Liver (tissue), 9 donors: ENCODE data around the gene SALL1. TPM values are rescaled to one million over a fixed set of nuclear protein-coding genes. Genes with fewer than 3 reads are reported as not detected.

Experiments used
- DNase-seq: peaks from one replicate; pipeline ENCODE4 v3.0.0-alpha.2; 2017; ENCODE audit warnings: low spot score
- H3K27ac ChIP-seq, 2 donors: one replicate each; pipeline ENCODE4 v1.7.0; 2013; ENCODE audit warnings: inconsistent platforms in 2 of 2, low read length in 2 of 2, control low read depth in 1 of 2, low read depth in 1 of 2, mild to moderate bottlenecking in 1 of 2
- H3K27me3 ChIP-seq, 4 donors: one replicate each; pipeline versions ENCODE4 v1.6.1 to v1.7.0; 2013; ENCODE audit warnings: low read length in 3 of 4, inconsistent platforms in 1 of 4, mild to moderate bottlenecking in 1 of 4, moderate library complexity in 1 of 4; ENCODE audit not compliant: control insufficient read depth in 4 of 4, insufficient read depth in 4 of 4
- H3K36me3 ChIP-seq, 4 donors: one replicate each; pipeline versions ENCODE4 v1.6.1 to v1.7.0; 2013; ENCODE audit warnings: low read length in 3 of 4, mild to moderate bottlenecking in 3 of 4, low read depth in 1 of 4, moderate library complexity in 1 of 4; ENCODE audit not compliant: control insufficient read depth in 4 of 4, insufficient read depth in 3 of 4
- H3K4me1 ChIP-seq, 4 donors: one replicate each; pipeline versions ENCODE4 v1.6.1 to v1.7.0; 2013; ENCODE audit warnings: low read length in 3 of 4, mild to moderate bottlenecking in 3 of 4, moderate library complexity in 1 of 4; ENCODE audit not compliant: control insufficient read depth in 4 of 4, insufficient read depth in 4 of 4
- H3K4me3 ChIP-seq, 3 donors: one replicate each; pipeline versions ENCODE4 v1.6.1 to v1.7.0; 2013; ENCODE audit warnings: low read length in 3 of 3, control low read depth in 1 of 3, low read depth in 1 of 3, mild to moderate bottlenecking in 1 of 3
- H3K9ac ChIP-seq, 2 donors: one replicate each; pipeline ENCODE4 v1.7.0; 2013; ENCODE audit warnings: low read length in 2 of 2, mild to moderate bottlenecking in 2 of 2, moderate library complexity in 2 of 2, control low read depth in 1 of 2, low read depth in 1 of 2
- H3K9me3 ChIP-seq, 4 donors: one replicate each; pipeline versions ENCODE4 v1.6.1 to v1.7.0; 2013; ENCODE audit warnings: low read length in 3 of 4; ENCODE audit not compliant: control insufficient read depth in 4 of 4
- ATF3 ChIP-seq: IDR thresholded peaks from 2 replicates; pipeline ENCODE4 v1.6.1; 2016; ENCODE audit warnings: antibody characterized with exemption
- CTCF ChIP-seq: fragments of 150-350 bp; IDR thresholded peaks from 2 replicates; pipeline ENCODE4 v1.5.1; 2017; ENCODE audit warnings: improper control_type of control experiment, low read depth, low read length; ENCODE audit not compliant: missing input control
- EGR1 ChIP-seq, 2 donors: IDR thresholded peaks; 2 replicates each; pipeline ENCODE4 v1.6.1; 2016 to 2018; ENCODE audit warnings: antibody characterized with exemption in 2 of 2, low read depth in 2 of 2
- FOXA1 ChIP-seq: IDR thresholded peaks from 2 replicates; pipeline ENCODE4 v1.6.1; 2016; ENCODE audit warnings: antibody characterized with exemption
- FOXA2 ChIP-seq: IDR thresholded peaks from 2 replicates; pipeline ENCODE4 v1.6.1; 2016; ENCODE audit warnings: antibody characterized with exemption
- GABPA ChIP-seq, 2 donors: IDR thresholded peaks in 1 of 2; conservative IDR thresholded peaks in 1 of 2; 2 replicates each; pipeline ENCODE4 v1.6.1; 2016; ENCODE audit warnings: antibody characterized with exemption in 2 of 2, mild to moderate bottlenecking in 1 of 2, moderate library complexity in 1 of 2
- HNF4A ChIP-seq, 2 donors: conservative IDR thresholded peaks; 2 replicates each; pipeline ENCODE4 v1.6.1; 2016; ENCODE audit warnings: antibody characterized with exemption in 2 of 2, mild to moderate bottlenecking in 2 of 2
- HNF4G ChIP-seq: IDR thresholded peaks from 2 replicates; pipeline ENCODE4 v1.6.1; 2016; ENCODE audit warnings: antibody characterized with exemption
- JUND ChIP-seq, 2 donors: IDR thresholded peaks; 2 replicates each; pipeline ENCODE4 v1.6.1; 2016; ENCODE audit warnings: antibody characterized with exemption in 2 of 2
- NR2F2 ChIP-seq: IDR thresholded peaks from 2 replicates; pipeline ENCODE4 v1.6.1; 2016; ENCODE audit warnings: antibody characterized with exemption
- RAD21 ChIP-seq, 2 donors: IDR thresholded peaks; 2 replicates each; pipeline ENCODE4 v1.6.1; 2016; ENCODE audit warnings: antibody characterized with exemption in 2 of 2, mild to moderate bottlenecking in 2 of 2
- REST ChIP-seq: IDR thresholded peaks from 2 replicates; pipeline ENCODE4 v1.6.1; 2016; ENCODE audit warnings: antibody characterized with exemption, mild to moderate bottlenecking
- RXRA ChIP-seq, 2 donors: IDR thresholded peaks; 2 replicates each; pipeline ENCODE4 v1.6.1; 2017 to 2018; ENCODE audit warnings: antibody characterized with exemption in 2 of 2, mild to moderate bottlenecking in 1 of 2
- SP1 ChIP-seq: IDR thresholded peaks from 2 replicates; pipeline ENCODE4 v1.6.1; 2018; ENCODE audit warnings: antibody characterized with exemption, mild to moderate bottlenecking
- TAF1 ChIP-seq: conservative IDR thresholded peaks from 2 replicates; pipeline ENCODE4 v1.6.1; 2016; ENCODE audit warnings: antibody characterized with exemption, mild to moderate bottlenecking
- YY1 ChIP-seq: IDR thresholded peaks from 2 replicates; pipeline ENCODE4 v1.6.1; 2016; ENCODE audit warnings: antibody characterized with exemption, mild to moderate bottlenecking
- WGBS: extraction: QIAGEN DNeasy Blood & Tissue Kit; methylation state at CpG from one replicate; pipeline ENCODE4 v1.1.7; 2013; 5-methylcytosine and 5-hydroxymethylcytosine counted together
- polyA plus RNA-seq, 2 donors: library from polyadenylated mRNA; stranded (reverse) in 1 of 2; unstranded in 1 of 2; fragments of 200-250 nt in 1 of 2; fragments of >200 nt in 1 of 2; fragmentation: Nextera tagmentation in 1 of 2; extraction: Ambion mirVana in 1 of 2; gene quantifications; one replicate each; pipeline versions ENCODE4 v1.2.1 to v1.2.3, GENCODE V29; 2013 to 2015
- total RNA-seq, 2 donors: library from RNA; depleted of rRNA; stranded (reverse); fragments of >200 nt; gene quantifications; one replicate each; pipeline ENCODE4 v1.2.3, GENCODE V29; 2014
- TF ChIP-seq, protein P1 (sequence below): IDR thresholded peaks from 2 replicates; pipeline ENCODE4 v1.6.1; 2016; ENCODE audit warnings: antibody characterized with exemption
- TF ChIP-seq, protein P2 (sequence below): IDR thresholded peaks from 2 replicates; pipeline ENCODE4 v1.6.1; 2016; ENCODE audit warnings: antibody characterized with exemption
- donor health status: healthy.
- donor health status: healthy.
- donor health status: healthy.
- donor health status: healthy.
- donor health status: healthy.

SALL1 gene
- total and polyA plus RNA-seq, 4 donors = 1.8 to 13.4 (median 11.7) TPM

DNA sequence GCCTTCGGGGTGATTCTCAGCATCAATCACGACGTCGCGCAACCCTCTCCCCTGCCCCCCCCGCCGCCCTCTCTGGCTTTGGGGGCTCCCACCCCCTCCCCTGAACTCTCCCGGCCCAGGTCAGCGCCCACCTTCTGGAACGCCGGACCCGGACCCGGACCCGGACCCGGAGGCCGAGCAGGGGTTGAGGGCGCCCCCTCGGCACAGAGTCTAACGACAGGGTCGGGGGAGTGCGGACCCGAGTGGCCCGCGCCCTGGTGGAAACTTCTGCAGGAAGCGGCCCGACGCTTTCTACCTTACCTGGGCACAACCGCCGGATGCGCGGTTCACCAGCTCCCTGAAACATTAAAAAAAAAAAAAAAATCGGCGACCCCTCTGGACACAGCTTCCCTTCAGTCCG, 16.2 kb downstream of the SALL1 start:
- H3K9me3 ChIP-seq = no peaks in the 10 kb centered on the region
- 73% methylated on average over 34 of the region's 34 CpGs for WGBS
- H3K4me3 ChIP-seq = no peak overlapping the region
- TF ChIP-seq JUND (IDR thresholded peaks at IDR 0.05) (no peak), HNF4G (no peak), RAD21 (IDR thresholded peaks at IDR 0.05) (no peak), REST (no peak), RXRA (IDR thresholded peaks at IDR 0.05) (no peak), TAF1 (no peak), YY1 (no peak), ATF3 (no peak), GABPA (IDR thresholded peaks at IDR 0.05 in 1 of 2, conservative IDR thresholded peaks at IDR 0.05 in 1 of 2) (no peak), SP1 (no peak), EGR1 (IDR thresholded peaks at IDR 0.05; ENCODE audit: low read depth in 2 of 2) (no peak), NR2F2 (no peak), HNF4A (conservative IDR thresholded peaks at IDR 0.05) (no peak), FOXA1 (no peak), CTCF (no peak), FOXA2 (no peak)
- TF ChIP-seq, protein P1, sequence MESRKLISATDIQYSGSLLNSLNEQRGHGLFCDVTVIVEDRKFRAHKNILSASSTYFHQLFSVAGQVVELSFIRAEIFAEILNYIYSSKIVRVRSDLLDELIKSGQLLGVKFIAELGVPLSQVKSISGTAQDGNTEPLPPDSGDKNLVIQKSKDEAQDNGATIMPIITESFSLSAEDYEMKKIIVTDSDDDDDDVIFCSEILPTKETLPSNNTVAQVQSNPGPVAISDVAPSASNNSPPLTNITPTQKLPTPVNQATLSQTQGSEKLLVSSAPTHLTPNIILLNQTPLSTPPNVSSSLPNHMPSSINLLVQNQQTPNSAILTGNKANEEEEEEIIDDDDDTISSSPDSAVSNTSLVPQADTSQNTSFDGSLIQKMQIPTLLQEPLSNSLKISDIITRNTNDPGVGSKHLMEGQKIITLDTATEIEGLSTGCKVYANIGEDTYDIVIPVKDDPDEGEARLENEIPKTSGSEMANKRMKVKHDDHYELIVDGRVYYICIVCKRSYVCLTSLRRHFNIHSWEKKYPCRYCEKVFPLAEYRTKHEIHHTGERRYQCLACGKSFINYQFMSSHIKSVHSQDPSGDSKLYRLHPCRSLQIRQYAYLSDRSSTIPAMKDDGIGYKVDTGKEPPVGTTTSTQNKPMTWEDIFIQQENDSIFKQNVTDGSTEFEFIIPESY = no peak
- TF ChIP-seq, protein P2, sequence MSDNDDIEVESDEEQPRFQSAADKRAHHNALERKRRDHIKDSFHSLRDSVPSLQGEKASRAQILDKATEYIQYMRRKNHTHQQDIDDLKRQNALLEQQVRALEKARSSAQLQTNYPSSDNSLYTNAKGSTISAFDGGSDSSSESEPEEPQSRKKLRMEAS = no peak
- DNase-seq = no peak
- H3K27me3 ChIP-seq = no peaks in the 10 kb centered on the region
- H3K27ac ChIP-seq = no peak overlapping the region
- peaks cover 17 to 48% (median 33%) of the 10 kb centered on the region in 4 donors for H3K4me1 ChIP-seq
- no peak overlapping the region for H3K9ac ChIP-seq
- H3K36me3 ChIP-seq = peaks cover 3 to 22% (median 12%) of the 10 kb centered on the region in 4 donors
